ENCODE data around the gene C5.

C5 gene

DNA sequence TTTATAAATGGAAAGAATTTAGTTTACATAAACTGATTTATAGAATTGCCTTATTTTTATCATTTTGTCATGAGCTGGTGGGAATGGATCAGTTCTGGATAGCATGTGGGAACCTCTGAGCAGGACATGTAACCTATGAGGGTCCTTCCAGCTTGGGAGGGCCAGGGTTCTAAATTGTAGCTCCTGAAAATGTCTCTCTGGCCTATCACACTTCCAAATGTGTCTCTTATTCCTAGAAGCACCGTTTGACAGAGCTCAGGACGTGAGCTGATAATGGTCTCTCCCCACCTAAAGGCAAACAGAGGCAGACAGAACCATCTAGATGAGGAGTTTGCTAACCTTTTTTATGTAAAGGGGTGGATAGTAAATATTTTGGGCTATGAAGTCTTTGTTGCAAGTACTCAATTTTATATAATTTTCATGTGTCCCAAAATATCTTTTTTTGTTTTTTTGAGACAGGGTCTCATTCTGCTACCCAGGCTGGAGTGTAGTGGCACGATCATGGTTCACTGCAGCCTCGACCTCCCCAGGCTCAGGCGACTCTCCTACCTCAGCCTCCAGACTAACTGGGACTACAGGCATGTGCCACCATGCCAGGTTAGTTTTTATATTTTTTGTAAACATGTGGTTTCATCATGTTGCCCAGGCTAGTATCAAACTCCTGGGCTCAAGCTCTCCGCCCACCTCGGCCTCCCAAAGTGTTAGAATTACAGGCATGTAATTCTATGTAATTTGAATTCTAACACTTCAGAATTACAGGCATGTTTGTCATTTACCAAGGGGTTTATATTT is 127.5 kb downstream of the C5 start:
- no peak for DNase-seq

GRCh38 chr9:120921661-120922181 is 128.4 kb downstream of the C5 start:
- DNase-seq = no peak

DNA sequence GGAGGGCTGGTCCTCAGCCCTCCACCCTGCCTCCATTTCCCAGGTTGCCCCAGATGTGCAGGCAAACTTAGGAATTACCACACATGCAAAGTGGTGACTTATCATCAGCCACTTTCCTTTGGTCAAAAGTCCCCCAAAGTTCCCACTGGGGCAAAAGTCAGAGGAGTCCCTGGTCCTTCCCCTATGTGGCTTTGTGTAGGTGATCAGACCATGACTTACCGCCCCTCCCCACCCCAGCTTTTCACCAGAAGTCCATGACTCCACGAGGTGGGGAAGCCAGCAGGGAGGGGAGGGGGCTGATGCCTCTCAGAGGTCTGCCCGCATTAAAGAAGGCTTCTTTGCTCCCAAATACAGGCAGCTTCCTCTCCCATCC is 129.3 kb downstream of the C5 start:
- DNase-seq = no peak

GRCh38 chr9:120919843-120920805 is 130.0 kb downstream of the C5 start:
- no peak for DNase-seq

- DNase-seq = no peak
Measured at GRCh38 chr9:120918931-120919842, 130.9 kb downstream of the C5 start.

DNA sequence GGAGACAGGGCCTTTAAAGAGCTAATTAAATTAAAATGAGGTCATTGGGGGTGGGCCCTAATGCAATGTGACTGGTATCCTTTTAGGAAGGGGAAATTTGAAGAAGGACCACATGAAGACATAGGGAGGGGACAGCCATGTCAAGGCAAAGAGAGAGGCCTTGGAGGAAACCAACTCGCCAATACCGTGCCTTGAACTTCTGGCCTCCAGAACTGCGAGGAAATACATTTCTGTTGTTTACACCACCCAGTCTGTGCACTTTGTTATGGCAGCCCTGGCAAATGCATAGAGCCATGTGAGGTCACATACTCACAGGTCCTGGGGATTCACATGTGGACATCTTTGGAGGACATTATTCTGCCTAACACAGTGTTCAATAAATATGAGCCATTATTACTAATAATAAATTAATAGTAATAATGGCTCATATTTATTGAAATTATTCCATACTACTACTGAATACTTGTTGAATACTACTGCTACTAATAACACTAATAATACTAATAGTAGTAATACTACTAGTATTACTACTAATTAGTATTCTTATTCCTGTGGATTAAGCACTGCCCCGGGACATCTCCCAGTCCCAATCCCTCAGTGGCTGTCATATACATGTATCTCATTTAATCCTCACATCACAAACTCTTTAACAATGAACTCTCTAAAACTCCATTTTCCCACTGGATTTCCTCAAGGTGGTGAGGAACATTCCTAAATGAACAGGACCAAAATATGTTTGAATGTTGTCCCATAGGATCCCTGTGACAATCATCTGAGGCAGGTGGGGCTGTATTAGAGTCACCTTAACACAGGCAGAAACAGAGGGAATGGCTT is 131.9 kb downstream of the C5 start:
- no peak for DNase-seq

GRCh38 chr9:120916991-120917880 is 132.8 kb downstream of the C5 start:
- no peak for DNase-seq

GRCh38 chr9:120916588-120916987 is 133.5 kb downstream of the C5 start:
- no peak for DNase-seq

DNA sequence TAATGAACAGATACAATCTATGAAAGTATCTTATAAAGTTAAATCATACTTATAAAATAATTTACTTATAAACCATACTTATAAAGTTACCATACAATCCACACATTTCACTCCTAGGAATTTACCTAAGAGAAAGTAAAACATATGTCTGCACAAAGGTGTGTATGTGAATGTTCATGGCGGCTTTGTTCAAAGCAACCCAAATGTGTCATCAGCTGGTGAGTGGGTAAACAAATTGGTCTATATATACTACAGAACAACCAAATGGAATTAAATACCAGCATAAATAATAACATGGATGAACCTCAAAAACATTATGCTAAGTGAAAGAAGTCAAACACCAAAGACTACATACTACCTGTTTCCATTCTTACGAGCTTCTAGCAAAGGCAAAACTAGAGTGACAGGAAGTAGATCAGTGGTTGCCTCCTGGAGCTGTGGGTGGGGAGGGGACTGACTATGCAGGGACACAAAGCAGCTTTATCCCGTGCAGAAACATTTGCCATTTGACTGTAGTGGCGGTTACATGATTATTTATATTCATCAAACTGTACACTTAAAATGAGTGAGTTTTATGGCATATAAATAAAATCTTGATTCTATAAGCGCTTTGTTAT is 134.1 kb downstream of the C5 start:
- DNase-seq = no peak

DNA sequence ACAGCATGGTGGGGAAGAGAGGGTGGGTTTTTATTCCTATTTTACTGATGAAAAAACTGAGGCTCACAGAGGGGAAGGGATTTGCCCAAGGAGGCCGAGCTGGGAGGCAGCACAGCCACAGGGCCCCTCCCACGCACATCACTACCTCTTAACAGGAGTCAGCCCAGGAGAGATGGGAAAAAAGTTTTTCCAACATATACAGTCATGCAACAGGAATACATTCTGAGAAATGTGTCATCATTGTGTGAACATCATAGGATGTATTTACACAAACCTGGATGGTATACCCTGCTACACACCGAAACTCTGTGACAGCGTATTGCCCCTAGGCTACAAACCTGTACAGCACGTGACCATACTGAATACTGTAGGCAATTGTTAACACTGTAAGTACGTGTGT is 135.1 kb downstream of the C5 start:
- DNase-seq = no peak

DNA sequence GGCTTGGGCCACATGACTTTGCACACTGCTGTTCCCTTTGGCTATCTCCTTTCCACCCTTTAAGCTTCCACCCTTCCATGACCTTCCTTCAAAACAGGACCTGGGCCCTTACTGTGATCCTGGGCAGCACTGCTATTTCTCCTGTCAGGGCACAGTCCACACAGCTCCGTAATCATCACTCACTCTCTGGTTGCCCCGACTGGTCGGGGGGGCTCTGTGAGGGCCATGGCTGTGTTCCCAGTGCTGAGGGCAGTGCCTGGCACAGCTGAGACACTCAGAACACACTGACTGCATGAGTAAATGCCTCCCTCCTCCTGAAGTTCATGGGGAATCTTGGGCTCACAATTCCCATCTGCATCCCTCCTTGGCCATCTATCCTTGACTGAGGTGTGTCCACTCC is 135.7 kb downstream of the C5 start:
- DNase-seq = no peak

- no peak for DNase-seq
Measured at GRCh38 chr9:120913647-120914264, 136.3 kb downstream of the C5 start.

DNA sequence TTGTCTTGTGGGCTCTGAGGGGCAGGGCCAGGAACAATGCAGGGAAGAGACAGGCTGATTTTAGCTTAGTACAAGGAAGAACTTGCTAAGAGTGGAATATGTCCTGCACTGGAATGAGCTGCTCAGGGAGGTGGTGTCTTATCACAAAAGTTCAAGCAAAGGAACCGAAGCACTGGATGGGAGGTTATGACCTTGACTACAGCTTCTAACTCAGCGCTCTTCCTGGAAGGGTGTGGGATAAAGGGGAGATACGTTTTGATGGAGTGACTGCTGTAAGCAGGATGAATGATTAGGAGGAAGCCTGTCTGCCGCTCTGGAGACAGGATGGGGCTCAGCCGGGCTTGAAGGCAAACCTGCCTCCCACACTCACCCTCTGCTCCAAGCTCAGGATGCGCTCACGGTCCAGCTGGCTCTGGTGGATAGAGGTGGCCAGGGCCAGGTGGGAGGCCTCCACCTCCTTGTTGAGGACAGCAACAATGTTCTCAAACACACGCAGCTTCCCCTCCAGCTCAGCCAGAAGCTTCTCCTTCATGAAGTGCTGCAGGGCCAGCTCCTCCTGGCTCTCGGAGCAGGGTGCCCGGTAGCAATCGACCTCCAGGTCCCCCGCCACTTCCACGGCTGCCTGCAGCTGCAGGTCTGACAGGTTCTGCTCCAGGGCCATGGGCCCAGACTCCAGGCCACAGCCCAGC is 137.0 kb downstream of the C5 start:
- no peak for DNase-seq

DNA sequence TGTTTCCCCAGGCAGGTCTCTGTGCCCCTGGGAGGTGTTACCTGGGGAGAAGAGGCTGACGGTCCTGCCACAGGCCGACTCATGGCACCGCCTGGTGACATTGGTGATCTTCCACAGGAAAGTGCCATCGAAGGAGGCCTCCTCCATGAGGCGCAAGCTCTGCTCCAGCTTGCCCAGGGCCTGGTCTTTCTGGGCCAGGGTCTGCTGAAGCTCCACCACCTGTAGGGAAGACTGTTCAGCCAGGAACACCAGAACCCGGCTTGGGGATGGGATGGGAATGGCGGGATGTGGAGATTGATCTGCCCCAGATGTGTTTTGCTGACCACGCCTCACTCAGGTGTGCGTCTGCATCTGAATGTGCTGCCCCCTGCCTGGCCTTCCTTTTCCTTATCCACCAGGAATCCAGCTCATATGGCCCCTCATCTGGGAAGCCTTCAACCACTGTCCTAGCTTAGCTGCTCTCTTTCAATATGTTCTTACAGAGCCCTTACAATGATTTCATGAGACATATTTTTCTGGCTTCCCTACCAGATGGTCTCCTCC is 138.7 kb downstream of the C5 start:
- no peak for DNase-seq

DNA sequence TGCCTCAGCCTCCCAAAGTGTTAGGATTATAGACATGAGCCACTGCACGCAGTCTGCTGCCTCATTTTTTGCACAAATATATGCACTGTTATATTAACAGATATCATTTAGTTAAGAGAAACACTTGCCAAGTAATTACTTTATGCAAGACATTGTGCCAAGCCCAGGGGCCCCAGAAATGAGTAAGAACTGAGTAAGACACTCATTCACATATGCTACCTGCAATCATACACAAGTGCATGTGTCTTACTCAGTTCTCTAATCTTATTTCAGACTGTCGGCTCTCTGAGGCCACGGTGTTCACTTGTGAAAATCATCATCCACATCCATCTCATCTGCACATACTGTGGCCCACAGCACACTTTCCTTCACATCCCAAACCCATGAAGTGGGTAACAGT is 139.4 kb downstream of the C5 start:
- DNase-seq = no peak

GRCh38 chr9:120909904-120910303 is 140.2 kb downstream of the C5 start:
- no peak for DNase-seq

DNA sequence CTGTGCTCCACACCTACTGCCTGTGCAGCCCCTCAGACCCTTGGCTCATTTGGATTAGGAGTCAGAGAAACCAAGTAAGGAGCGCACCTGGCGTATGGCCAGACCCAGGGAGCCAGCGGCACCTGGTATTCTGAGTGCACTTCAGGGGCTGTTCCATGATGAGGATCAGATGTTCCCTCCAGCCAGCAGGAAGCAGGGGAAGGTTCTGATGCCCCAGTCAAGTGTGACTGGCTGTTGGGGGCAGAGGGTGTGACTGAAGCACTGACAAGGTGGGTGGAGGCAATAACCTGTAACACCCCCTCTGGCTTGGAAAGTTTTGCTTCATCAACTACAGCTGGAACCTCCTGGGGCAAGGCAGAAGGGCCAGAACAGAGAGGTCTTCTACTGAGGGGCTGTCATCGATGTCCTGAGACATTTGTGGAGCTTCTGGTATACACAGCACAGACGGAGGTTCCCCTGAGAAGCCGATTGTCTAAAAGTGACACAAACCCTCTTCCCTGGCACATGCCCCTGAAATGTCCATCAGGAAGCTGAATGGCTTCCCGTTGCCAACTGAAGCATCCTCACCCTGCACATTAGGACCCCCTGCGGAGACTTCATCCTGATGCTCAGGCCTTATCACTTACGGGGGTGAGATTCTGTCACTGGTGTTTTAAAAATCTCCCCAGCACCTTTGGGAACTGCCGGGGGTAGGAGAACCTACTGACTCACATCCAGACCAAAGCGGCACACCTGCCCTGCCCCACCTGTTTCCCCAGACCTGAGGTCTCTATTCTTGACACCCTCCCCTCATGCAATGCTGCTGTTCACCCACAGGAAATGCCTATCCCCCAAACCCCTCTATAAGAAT is 144.5 kb downstream of the C5 start:
- DNase-seq = no peak

- no peak for DNase-seq
Measured at GRCh38 chr9:120904978-120905301, 145.1 kb downstream of the C5 start.
